Transverse colon (tissue), 4 donors: ENCODE results near the gene HPX.

Experiments
- POLR2A ChIP-seq: fragments of 450-650 bp; IDR thresholded peaks from one replicate; pipeline ENCODE4 v1.6.1; 2016; ENCODE audit warnings: antibody characterized with exemption, mild to moderate bottlenecking, moderate library complexity
- POLR2AphosphoS5 ChIP-seq, 3 donors: sonication (generic); formaldehyde crosslinking; IDR thresholded peaks; one replicate each; pipeline ENCODE4 v1.6.1; 2016; ENCODE audit warnings: antibody characterized with exemption in 3 of 3
- TF ChIP-seq, protein P1 (sequence below), 5 experiments: fragments of 200-600 bp in 3 of 5; fragments of 450-650 bp in 2 of 5; sonication (generic) in 3 of 5; IDR thresholded peaks; 1 replicate in 2 of 5; 2 replicates in 3 of 5; pipeline ENCODE4 v1.5.1; 2016 to 2017; ENCODE audit warnings: antibody characterized with exemption in 5 of 5, inconsistent platforms in 3 of 5, mild to moderate bottlenecking in 2 of 5, moderate library complexity in 1 of 5

GRCh38 chr11:6481924-6482275 is 41.1 kb upstream of the HPX start:
- TF ChIP-seq, protein P1, sequence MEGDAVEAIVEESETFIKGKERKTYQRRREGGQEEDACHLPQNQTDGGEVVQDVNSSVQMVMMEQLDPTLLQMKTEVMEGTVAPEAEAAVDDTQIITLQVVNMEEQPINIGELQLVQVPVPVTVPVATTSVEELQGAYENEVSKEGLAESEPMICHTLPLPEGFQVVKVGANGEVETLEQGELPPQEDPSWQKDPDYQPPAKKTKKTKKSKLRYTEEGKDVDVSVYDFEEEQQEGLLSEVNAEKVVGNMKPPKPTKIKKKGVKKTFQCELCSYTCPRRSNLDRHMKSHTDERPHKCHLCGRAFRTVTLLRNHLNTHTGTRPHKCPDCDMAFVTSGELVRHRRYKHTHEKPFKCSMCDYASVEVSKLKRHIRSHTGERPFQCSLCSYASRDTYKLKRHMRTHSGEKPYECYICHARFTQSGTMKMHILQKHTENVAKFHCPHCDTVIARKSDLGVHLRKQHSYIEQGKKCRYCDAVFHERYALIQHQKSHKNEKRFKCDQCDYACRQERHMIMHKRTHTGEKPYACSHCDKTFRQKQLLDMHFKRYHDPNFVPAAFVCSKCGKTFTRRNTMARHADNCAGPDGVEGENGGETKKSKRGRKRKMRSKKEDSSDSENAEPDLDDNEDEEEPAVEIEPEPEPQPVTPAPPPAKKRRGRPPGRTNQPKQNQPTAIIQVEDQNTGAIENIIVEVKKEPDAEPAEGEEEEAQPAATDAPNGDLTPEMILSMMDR (IDR thresholded peaks at IDR 0.05), result no peak
- TF ChIP-seq POLR2AphosphoS5 (IDR thresholded peaks at IDR 0.05), result no peak
- TF ChIP-seq POLR2A, result no peak
